GM12878 (cell line): ENCODE measurements around the gene IL1RL2.

Experiments
- CTCF ChIP-seq, 3 experiments: IDR thresholded peaks in 2 of 3; conservative IDR thresholded peaks in 1 of 3; 2 replicates each; pipeline ENCODE4 v1.5.1; 2011; ENCODE audit warnings: low read depth in 3 of 3, low read length in 3 of 3, mild to moderate bottlenecking in 3 of 3, control low read depth in 2 of 3, moderate library complexity in 2 of 3, inconsistent platforms in 1 of 3, mixed read lengths in 1 of 3; ENCODE audit not compliant: control insufficient read depth in 2 of 3, insufficient read depth in 1 of 3; ENCODE audit errors: extremely low read depth in 1 of 3
- FOXM1 ChIP-seq: IDR thresholded peaks from 2 replicates; pipeline ENCODE4 v1.6.1; 2012; ENCODE audit warnings: low read depth, mild to moderate bottlenecking, inconsistent platforms, low read length, moderate library complexity
- NBN ChIP-seq: fragments of 450-650 bp; IDR thresholded peaks from 2 replicates; pipeline ENCODE4 v1.6.1; 2016
- POLR2A ChIP-seq: IDR thresholded peaks from 2 replicates; pipeline ENCODE4 v1.6.1; 2011; ENCODE audit warnings: low read depth, mild to moderate bottlenecking, low read length
- RCOR1 ChIP-seq: conservative IDR thresholded peaks from 2 replicates; pipeline ENCODE4 v1.6.1; 2012; ENCODE audit warnings: low read depth, low read length, improper control_type of control experiment
- RFX5 ChIP-seq: IDR thresholded peaks from 2 replicates; pipeline ENCODE4 v1.6.1; 2011; ENCODE audit warnings: low read depth, low read length, improper control_type of control experiment
- SMARCA5 ChIP-seq: fragments of 450-650 bp; IDR thresholded peaks from 2 replicates; pipeline ENCODE4 v1.6.1; 2017; ENCODE audit warnings: mild to moderate bottlenecking
- SRF ChIP-seq, 2 experiments: IDR thresholded peaks; 2 replicates each; pipeline ENCODE4 v1.6.1; 2011; ENCODE audit warnings: low read depth in 2 of 2, low read length in 2 of 2, mild to moderate bottlenecking in 1 of 2, moderate library complexity in 1 of 2

- TF ChIP-seq NBN (no peak), RFX5 (no peak), CTCF (IDR thresholded peaks at IDR 0.05 in 2 of 3, conservative IDR thresholded peaks at IDR 0.05 in 1 of 3; ENCODE audit: control insufficient read depth in 2 of 3, extremely low read depth in 1 of 3, insufficient read depth in 1 of 3, low read depth in 3 of 3, low read length in 3 of 3) (no peak), SRF (IDR thresholded peaks at IDR 0.05; ENCODE audit: low read depth in 2 of 2, low read length in 2 of 2) (no peak), SMARCA5 (no peak), RCOR1 (no peak), FOXM1 (no peak), POLR2A (no peak)
These were observed 71.7 kb downstream of the IL1RL2 start for GRCh38 chr2:102258386-102259074.
